Gastroesophageal sphincter (tissue), 4 donors: ENCODE data around the gene CDH3. TPM values are rescaled to one million over a fixed set of nuclear protein-coding genes. Genes with fewer than 3 reads are reported as not detected.

ENCODE experiments used
- ATAC-seq: fragments of 150-250 bp; one replicate; pipeline ENCODE4 v1.9.1; 2016; ENCODE audit warnings: mild to moderate bottlenecking, moderate library complexity
- H3K27ac ChIP-seq, 4 donors: fragments of 200-600 bp; sonication (generic) in 3 of 4; 1 replicate in 3 of 4; 2 replicates in 1 of 4; pipeline ENCODE4 v1.5.1; 2016 to 2019
- H3K27me3 ChIP-seq: fragments of 200-600 bp; sonication (generic); one replicate; pipeline ENCODE4 v1.5.1; 2019
- H3K36me3 ChIP-seq, 2 donors: fragments of 200-600 bp; sonication (generic); one replicate each; pipeline ENCODE4 v1.5.1; 2019; ENCODE audit warnings: control low read depth in 1 of 2
- H3K4me1 ChIP-seq, 3 donors: fragments of 200-600 bp; sonication (generic); 1 replicate in 2 of 3; 2 replicates in 1 of 3; pipeline ENCODE4 v1.5.1; 2016 to 2019; ENCODE audit warnings: control low read depth in 2 of 3
- H3K4me3 ChIP-seq, 2 donors: fragments of 200-600 bp; sonication (generic); one replicate each; pipeline ENCODE4 v1.5.1; 2019; ENCODE audit warnings: mild to moderate bottlenecking in 1 of 2, moderate library complexity in 1 of 2
- H3K9me3 ChIP-seq, 3 donors: fragments of 200-600 bp; sonication (generic); one replicate each; pipeline ENCODE4 v1.5.1; 2017 to 2019; ENCODE audit warnings: control low read depth in 2 of 3
- EP300 ChIP-seq: sonication (generic); formaldehyde crosslinking; IDR thresholded peaks from one replicate; pipeline ENCODE4 v1.6.1; 2017; ENCODE audit warnings: antibody characterized with exemption, mild to moderate bottlenecking
- POLR2A ChIP-seq, 2 donors: fragments of 450-650 bp; IDR thresholded peaks; one replicate each; pipeline ENCODE4 v1.6.1; 2017; ENCODE audit warnings: antibody characterized with exemption in 2 of 2, mild to moderate bottlenecking in 2 of 2, moderate library complexity in 1 of 2
- POLR2AphosphoS5 ChIP-seq: sonication (generic); formaldehyde crosslinking; IDR thresholded peaks from one replicate; pipeline ENCODE4 v1.6.1; 2017; ENCODE audit warnings: antibody characterized with exemption
- WGBS, 2 donors: methylation state at CpG; one replicate each; pipeline ENCODE4 v1.1.5; 2018; ENCODE audit warnings: low coverage in 1 of 2; 5-methylcytosine and 5-hydroxymethylcytosine counted together
- total RNA-seq, 4 donors: library from RNA; depleted of rRNA; stranded (reverse); fragments of >200 nt; gene quantifications; one replicate each; pipeline ENCODE4 v1.1.0, GENCODE V29; 2016
- TF ChIP-seq, protein P1 (sequence below), 4 experiments: fragments of 200-600 bp in 2 of 4; fragments of 450-650 bp in 2 of 4; sonication (generic) in 1 of 4; IDR thresholded peaks; one replicate each; pipeline ENCODE4 v1.5.1; 2017 to 2019; ENCODE audit warnings: antibody characterized with exemption in 4 of 4, mild to moderate bottlenecking in 2 of 4, moderate library complexity in 2 of 4

Gene CDH3
- total RNA-seq, 4 donors from 2014 or later, result 0.12 to 10.3 (median 4.6) TPM

DNA sequence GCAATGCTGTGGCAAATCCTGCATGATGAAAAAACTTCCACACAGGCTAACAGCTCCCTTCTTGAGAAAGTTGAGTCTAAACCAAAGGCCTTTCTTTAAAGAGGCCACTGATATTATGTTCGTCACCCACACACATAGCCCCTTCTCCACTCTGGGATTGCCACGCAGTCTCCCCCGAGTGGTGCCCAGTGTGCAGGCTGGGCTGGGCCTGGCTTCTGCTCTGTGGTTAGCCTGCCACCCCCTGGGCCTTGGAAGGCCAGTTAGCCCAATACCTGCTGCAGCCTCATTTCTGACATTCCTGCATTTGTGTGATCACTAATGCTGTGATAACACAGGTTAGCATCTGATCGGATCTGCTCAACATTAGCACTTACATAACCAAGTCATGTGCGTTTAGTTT is 44.8 kb downstream of the CDH3 start:
- no peak overlapping the region for H3K27ac ChIP-seq
- H3K27me3 ChIP-seq, result no peaks in the 10 kb centered on the region
- no peak overlapping the region for H3K4me3 ChIP-seq
- WGBS, 2 donors, result 68 to 81% methylated on average over 3 to 4 of the region's 5 CpGs
- TF ChIP-seq, protein P1, sequence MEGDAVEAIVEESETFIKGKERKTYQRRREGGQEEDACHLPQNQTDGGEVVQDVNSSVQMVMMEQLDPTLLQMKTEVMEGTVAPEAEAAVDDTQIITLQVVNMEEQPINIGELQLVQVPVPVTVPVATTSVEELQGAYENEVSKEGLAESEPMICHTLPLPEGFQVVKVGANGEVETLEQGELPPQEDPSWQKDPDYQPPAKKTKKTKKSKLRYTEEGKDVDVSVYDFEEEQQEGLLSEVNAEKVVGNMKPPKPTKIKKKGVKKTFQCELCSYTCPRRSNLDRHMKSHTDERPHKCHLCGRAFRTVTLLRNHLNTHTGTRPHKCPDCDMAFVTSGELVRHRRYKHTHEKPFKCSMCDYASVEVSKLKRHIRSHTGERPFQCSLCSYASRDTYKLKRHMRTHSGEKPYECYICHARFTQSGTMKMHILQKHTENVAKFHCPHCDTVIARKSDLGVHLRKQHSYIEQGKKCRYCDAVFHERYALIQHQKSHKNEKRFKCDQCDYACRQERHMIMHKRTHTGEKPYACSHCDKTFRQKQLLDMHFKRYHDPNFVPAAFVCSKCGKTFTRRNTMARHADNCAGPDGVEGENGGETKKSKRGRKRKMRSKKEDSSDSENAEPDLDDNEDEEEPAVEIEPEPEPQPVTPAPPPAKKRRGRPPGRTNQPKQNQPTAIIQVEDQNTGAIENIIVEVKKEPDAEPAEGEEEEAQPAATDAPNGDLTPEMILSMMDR (IDR thresholded peaks at IDR 0.05), result no peak
- TF ChIP-seq EP300 (no peak), POLR2AphosphoS5 (no peak), POLR2A (IDR thresholded peaks at IDR 0.05) (no peak)
- no peaks in the 10 kb centered on the region for H3K4me1 ChIP-seq
- no peak for ATAC-seq
- no peaks in the 10 kb centered on the region for H3K36me3 ChIP-seq
- H3K9me3 ChIP-seq, result no peaks in the 10 kb centered on the region

DNA sequence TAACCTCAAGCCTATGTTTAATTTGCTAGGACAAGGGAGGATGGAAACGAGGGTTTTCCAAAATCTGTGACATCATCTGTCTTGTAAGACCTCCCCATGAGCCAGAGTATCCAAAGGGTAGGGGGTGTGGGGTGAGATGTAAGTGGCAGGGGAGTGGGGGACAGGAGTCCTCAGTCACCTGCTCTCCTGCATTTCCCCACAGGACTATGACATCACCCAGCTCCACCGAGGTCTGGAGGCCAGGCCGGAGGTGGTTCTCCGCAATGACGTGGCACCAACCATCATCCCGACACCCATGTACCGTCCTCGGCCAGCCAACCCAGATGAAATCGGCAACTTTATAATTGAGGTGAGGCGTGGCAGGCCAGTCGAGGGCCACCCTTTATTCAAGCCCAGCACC is 50.5 kb downstream of the CDH3 start:
- no peak for TF ChIP-seq POLR2A (IDR thresholded peaks at IDR 0.05)
- TF ChIP-seq EP300, result no peak
- TF ChIP-seq, protein P1 (IDR thresholded peaks at IDR 0.05), result no peak
- TF ChIP-seq POLR2AphosphoS5, result no peak
- ATAC-seq, result no peak
- H3K36me3 ChIP-seq, result no peaks in the 10 kb centered on the region
- H3K4me1 ChIP-seq, result no peaks in the 10 kb centered on the region
- no peak overlapping the region for H3K27ac ChIP-seq
- no peak overlapping the region for H3K4me3 ChIP-seq
- H3K27me3 ChIP-seq, result no peaks in the 10 kb centered on the region
- 22 to 100% methylated on average over 1 of the region's 11 CpGs for WGBS, 2 donors
- H3K9me3 ChIP-seq, result no peaks in the 10 kb centered on the region

DNA sequence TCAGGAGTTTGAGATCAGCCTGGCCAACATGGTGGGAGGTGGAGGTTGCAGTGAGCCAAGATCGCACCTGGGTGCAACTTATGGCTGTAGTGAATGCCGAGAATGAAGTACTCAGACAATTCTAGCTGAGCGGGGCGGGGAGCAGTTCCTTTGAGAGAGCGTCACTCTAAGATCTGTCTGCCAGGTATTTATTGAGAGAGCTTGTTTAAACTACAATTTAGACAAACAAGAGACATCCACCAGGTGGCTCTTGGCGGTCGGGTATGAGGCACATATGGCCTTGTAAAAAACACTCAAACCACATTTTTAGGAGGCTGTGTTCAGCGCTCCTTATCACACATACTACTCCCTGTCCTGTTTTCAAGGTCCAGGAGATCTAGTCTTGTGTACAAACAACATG is 51.4 kb downstream of the CDH3 start:
- H3K27ac ChIP-seq, result no peak overlapping the region
- WGBS, 2 donors, result 87% methylated on average over 8 of the region's 8 CpGs; no CpG with 5 or more reads in 1 of the 2 donors
- no peaks in the 10 kb centered on the region for H3K4me1 ChIP-seq
- H3K27me3 ChIP-seq, result no peaks in the 10 kb centered on the region
- no peak for ATAC-seq
- H3K4me3 ChIP-seq, result no peak overlapping the region
- no peaks in the 10 kb centered on the region for H3K9me3 ChIP-seq
- H3K36me3 ChIP-seq, result no peaks in the 10 kb centered on the region
- TF ChIP-seq, protein P1 (IDR thresholded peaks at IDR 0.05), result no peak
- TF ChIP-seq EP300 (no peak), POLR2AphosphoS5 (no peak), POLR2A (IDR thresholded peaks at IDR 0.05) (no peak)

DNA sequence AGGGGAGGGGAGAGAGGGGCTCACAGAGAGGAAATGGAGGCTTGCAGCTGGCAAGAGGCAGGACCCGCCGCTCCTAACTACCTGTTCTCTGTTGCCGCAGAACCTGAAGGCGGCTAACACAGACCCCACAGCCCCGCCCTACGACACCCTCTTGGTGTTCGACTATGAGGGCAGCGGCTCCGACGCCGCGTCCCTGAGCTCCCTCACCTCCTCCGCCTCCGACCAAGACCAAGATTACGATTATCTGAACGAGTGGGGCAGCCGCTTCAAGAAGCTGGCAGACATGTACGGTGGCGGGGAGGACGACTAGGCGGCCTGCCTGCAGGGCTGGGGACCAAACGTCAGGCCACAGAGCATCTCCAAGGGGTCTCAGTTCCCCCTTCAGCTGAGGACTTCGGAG is 53.0 kb downstream of the CDH3 start:
- H3K4me3 ChIP-seq, result no peak overlapping the region
- 78% methylated on average over 10 of the region's 23 CpGs; no CpG with 5 or more reads in 1 of the 2 donors for WGBS, 2 donors
- H3K9me3 ChIP-seq, result no peaks in the 10 kb centered on the region
- H3K4me1 ChIP-seq, result no peaks in the 10 kb centered on the region
- H3K27ac ChIP-seq, result no peak overlapping the region
- ATAC-seq, result no peak
- no peak for TF ChIP-seq EP300
- no peaks in the 10 kb centered on the region for H3K27me3 ChIP-seq
- H3K36me3 ChIP-seq, result no peaks in the 10 kb centered on the region

DNA sequence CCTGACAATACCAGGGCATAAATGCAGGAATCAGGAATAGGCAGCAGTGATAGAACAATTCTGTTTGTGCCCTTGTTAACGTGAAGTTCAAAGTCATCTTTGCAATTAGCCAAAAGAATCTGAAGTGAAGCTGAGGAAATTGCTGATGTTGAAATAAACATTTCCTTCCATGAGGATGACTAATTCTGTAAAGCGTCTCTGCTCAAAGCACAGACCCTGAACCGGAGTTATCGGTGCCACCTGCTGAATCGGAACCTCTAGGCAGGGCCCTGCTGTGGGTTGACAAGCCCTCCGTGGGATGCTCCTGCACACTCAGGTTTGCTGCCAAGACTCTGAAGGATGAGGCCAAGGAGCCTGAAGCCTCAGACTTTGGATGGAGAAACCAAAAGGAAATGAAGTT is 55.0 kb downstream of the CDH3 start:
- Histone ChIP-seq H3K4me3 (no peak overlapping the region), H3K27ac (no peak overlapping the region), H3K27me3 (no peaks in the 10 kb centered on the region), H3K36me3 (no peaks in the 10 kb centered on the region), H3K9me3 (no peaks in the 10 kb centered on the region), H3K4me1 (no peaks in the 10 kb centered on the region)
- TF ChIP-seq POLR2AphosphoS5 (no peak), POLR2A (IDR thresholded peaks at IDR 0.05) (no peak), EP300 (no peak)
- TF ChIP-seq, protein P1 (IDR thresholded peaks at IDR 0.05), result no peak
- 19 to 29% methylated on average over 5 to 6 of the region's 6 CpGs for WGBS, 2 donors
- ATAC-seq, result no peak
